ENCODE results near the gene IGLL1.
A peak's percentile ranks its signal among the peaks of the same experiment; 100 is the strongest.
"Not testable (repeated sequence)": the region's sequence is repeated elsewhere in the genome, so short reads cannot be mapped to it uniquely, and the experiment has no call there.

The IGLL1 gene

DNA sequence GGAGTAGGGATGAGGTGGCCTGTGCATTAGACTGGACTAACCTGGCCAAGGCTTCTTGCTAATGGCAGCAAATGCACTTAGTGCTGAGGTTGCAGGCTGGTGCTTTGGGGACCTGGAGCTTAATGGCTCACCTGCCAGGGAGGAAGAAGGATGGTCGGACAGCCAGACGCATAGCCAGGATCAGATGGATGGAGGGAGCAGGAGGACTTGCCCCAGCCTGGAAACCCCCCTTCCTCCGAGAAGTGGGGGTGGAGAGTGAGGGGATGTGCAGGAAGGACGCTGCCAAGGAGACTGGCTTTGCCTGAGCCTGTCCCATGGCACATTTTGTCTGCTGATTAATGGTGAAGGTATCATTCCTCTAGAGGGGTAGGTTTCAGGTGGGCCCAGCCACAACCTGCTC is 17.9 kb downstream of the IGLL1 start:
- DNase-seq (ENCODE audit: low spot score), result no peak

DNA sequence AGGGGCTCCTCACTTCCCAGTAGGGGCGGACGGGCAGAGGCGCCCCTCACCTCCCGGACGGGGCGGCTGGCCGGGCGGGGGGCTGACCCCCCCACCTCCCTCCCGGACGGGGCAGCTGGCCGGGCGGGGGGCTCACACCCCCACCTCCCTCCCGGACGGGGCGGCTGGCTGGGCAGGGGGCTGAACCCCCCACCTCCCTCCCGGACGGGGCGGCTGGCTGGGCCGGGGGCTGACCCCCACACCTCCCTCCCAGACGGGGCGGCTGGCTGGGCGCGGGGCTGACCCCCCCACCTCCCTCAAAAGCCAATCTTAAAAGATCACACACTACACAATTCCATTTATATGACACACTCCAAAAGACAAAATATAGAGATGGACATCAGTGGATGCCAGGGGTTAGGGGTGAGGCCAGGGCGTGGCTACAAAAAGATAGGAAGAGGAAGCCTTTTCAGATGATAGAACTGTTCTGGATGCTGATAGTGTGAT is 19.0 kb downstream of the IGLL1 start:
- DNase-seq (ENCODE audit: low spot score), result not testable (repeated sequence)

DNA sequence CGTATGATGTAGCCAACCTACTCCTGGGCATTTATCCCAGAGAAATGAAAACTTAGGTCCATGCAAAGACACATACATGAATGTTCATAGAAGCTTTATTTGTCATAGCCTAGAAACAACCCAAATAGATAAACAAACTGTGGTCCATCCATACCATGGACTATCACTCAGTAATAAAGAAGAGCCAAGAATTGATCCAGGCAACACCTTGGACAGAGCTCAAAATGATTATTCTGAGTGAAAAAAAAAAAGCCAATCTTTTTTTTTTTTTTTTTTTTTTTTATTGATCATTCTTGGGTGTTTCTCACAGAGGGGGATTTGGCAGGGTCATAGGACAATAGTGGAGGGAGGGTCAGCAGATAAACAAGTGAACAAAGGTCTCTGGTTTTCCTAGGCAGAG is 19.9 kb downstream of the IGLL1 start:
- not testable (repeated sequence) for DNase-seq (ENCODE audit: low spot score)

DNA sequence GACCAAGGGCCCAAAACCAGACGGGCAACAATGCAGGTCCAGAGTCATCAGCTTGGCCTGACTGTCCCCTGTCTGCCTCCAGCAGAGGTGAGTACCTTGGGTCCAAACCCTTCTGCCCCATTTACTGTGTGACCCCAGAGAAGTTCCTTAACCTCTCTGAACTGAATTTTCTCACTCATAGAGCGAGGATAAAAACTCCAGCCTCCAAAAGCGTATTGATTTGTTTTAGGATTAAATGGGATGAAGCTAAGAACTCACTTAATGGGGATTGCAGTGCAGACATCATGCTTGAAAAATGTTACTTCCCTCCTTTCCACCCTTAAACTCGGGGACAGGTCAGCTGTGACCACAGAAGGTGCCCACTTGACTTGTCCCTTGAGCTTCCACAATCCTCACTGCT is 22.6 kb downstream of the IGLL1 start:
- DNase-seq (ENCODE audit: low spot score), result no peak

DNA sequence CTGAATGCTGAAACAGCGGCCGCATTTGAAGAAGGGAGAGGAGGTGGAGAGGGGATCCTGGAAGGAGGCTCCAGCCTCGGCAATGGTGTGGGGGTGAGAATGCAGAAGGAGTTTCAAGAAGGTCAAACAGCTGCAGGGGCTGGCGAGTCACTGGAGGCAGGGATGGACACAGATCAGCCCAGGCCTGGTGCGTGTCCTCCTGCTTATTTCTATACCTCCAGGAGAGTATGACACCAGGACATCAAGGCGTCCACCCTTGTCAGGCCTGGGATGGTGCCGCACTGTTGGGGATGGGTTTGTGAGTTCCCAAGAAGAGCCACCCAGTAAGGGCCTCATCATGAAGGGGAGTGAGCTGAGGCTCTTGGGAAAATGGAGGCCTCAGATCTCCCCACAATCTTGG is 23.1 kb downstream of the IGLL1 start:
- DNase-seq (ENCODE audit: low spot score), result no peak

DNA sequence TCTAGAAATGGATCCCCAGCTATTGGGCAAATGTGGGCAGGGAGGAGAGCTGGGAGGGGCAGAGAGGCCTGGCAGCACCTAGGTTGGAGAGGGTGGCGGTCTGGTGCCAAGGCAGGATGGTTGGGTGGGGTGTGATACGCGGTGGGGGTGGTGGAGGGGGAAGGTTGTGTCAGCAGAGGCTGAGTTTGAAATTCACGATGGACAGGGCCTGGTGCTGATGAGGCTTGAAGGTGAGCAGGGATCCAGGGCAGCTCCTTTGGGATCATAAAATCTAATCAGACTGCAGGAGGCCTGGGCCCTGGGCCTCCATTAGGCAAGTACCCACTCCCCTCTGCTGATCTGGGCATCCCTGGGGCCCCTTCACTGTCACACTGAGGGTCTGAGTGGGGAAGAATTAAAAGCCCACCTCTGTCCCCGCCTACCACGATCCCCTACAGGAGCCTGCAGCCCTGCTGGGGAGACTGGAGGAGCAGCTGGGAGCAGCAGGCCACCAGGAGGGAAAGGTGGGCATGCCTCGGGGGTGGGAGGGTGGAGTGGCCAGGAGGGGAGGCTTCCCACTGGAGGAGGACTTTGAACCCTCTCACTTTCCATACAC is 24.0 kb downstream of the IGLL1 start:
- no peak for DNase-seq (ENCODE audit: low spot score)

DNA sequence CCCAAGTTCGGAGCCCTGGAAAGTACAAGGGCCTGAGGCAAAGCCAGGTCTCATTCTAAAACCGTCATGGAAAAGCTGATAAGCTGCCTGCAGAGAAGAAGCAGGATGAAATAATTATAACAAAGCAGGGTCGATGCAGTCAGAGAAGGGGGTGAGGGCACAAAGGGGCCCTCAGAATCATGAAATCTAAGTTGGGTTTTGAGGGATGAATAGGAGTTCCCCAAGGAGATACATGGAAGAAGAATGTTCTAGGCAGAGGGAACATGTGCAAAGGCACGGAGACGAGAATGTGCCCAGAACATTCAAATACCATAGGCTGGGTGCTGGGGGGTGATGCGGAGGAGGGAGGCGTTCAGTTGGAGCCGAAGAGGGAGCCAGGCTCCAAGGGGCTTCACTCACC is 25.0 kb downstream of the IGLL1 start:
- DNase-seq (ENCODE audit: low spot score), result no peak

DNA sequence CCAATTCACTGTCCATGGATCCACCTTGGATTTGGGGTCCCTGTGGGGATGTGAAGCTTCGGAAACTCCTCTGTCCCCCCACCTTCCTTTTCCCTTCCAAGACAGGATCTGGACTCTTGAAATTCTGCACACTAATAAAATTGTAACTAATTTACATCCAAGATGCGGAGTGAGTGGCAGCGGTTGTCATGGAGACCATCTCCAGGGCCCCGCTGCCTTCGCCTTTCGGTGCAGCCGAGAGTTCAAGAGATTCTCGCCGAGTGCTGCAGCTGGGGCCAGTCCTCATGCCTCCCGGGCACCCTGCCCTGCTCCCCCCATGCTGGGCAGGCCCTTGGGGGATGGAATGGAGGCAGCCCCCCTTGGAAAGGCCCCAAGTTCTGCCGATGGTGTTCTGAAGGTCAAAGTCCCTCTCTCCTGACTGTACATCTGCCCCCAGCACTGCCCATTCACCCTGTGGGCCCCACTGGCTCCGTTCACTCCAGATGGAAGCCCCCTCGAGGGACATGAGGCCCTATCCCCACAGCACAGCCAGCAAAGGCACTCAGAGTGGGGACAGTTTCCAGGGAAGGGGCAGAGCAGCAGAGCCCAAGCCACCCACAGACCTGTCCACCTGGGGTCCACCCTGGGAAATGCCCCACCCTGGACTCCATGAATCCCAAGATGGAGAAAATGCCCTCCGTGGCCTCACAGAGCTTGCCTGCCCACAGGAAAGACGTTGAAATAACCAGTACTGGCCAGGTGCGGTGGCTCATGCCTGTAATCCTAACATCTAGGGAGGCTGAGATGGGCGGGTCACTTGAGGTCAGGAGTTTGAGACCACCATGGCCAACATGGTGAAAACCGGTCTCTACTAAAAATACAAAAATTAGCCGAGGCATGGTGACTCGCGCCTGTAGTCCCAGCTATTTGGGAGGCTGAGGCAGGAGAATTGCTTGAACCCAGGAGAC is 25.9 kb downstream of the IGLL1 start:
- DNase-seq (ENCODE audit: low spot score), result no peak

DNA sequence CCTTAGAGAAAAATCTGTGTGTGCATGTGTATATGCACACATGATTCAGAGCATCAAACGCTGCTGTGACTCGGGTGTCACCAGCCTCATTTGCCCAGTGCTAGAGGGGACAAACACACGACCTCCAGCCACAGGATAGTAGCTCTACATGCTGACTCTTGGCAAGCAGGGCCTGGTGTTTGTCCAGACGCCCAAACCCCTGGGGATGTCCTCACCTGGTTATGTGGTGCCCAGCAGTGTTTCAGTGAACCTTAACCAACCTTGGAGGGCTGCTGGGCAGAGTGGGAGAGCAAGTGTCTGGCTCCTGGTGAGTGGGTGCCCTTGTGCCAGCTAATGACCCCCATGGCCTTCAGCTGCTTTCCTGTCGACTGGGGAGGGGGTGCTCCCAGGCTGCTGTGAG is 26.7 kb downstream of the IGLL1 start:
- no peak for DNase-seq (ENCODE audit: low spot score)

DNA sequence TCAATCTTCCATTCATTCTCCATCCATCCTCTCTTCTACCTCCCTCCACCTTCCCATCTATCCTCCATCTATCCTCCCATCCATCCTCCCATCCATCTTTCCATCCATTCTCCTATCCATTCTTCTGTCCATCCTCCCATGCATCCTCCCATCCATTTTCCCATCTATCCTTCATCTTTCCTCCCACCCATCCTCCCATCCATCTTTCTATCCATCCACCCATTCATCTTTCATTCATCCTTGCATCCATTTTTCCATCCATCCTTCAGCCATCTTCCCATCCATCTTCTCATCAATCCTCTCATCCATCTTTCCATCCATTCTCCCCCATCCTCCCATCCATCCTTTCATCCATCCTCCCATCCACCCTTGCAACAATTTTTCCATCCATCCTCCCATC is 27.5 kb downstream of the IGLL1 start:
- DNase-seq (ENCODE audit: low spot score), result no peak

DNA sequence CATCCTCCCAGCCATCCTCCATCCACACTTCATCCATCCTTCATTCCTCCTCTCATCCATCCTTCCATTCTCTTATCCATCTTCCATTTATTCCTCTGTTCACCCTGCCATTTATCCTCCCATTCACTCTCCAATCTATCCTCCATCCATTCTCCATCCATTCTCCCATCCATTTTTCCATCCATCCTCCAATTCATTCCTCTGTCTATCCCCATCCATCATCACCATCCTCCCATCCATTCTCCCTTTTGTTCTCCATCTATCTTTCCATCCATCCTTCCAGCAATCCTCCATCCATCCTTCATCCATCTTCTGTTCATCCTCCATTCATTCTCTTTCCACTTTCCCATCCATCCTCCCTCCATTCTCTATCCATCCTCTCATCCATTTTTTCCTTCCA is 28.7 kb downstream of the IGLL1 start:
- DNase-seq (ENCODE audit: low spot score), result no peak

DNA sequence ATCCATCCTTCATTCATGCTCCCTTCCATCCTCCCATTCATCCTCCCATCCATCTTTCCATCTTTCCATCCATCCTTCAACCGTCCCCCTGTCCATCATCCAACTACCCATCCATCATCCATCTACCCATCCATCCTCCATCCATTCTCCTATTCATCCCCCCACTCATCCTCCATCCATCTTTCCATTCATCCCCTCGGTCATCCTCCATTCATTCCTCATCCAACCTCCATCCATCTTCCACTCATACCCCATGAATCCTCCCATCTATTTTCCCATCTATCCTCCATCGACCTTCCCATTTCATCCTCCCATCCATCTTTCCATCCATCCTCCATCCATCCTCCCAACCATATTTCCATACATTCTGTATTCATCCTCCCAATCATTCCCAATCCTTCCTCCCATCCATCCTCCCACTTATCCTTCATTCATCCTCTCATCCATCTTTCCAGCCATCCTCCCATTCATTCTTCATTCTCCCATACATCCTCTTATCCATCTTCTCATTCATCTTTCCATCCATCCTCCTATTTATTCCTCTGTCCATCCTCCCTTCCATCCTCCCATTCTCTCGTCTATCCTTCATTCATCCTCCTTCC is 29.9 kb downstream of the IGLL1 start:
- DNase-seq (ENCODE audit: low spot score), result no peak

DNA sequence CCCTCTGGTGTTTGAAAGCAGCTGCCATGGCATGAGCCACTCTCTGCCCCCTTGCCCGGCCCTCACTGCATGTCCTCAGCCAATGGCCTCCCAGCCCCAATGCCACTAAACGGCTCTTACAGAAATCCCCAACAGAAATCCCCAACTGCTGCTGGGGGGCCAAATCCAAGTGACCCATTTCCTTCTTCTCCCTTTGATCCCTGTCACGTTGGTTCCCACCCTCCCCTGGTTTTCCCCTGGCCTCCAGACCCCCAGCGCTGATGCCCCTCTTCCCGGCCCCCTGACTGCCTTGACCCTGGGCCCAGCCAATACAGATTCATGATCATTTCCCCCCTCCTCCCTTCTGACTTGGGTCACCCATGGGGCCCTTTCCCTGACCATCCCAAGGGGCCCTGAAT is 30.9 kb downstream of the IGLL1 start:
- no peak for DNase-seq (ENCODE audit: low spot score)

DNA sequence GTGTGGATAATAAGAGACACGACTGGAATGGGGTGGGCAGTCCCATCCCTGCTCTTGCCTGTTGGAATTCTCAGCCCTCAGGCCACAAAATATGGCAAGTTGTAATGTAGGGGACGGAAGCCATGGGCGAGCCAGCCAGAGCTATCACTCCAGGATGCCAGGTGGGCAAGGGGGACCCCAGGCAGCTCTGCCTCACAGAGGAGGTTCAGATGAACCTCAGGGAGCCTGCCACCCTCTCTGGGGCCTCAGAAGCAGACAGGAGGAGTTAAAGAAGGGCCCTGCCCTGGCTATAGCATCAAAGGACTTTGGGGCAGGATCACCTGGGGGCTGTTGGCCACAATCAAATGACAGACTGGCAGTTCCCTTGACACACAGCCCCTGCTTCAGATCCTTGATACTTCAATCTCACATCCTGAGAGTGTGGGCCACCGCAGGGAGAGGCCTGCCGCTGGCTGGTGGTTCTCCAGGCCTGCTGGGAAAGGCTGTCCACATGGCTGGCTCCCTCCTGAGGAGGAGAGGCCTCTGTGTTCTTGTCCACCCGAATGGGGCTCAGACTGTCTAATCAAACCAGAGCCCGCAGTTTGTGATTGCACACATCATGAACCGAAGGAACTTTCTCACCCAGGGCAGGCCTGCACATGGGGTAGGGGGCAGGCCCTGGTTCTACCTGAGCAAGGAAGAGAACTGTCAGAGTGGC is 31.4 kb downstream of the IGLL1 start:
- DNase-seq (ENCODE audit: low spot score), result no peak

DNA sequence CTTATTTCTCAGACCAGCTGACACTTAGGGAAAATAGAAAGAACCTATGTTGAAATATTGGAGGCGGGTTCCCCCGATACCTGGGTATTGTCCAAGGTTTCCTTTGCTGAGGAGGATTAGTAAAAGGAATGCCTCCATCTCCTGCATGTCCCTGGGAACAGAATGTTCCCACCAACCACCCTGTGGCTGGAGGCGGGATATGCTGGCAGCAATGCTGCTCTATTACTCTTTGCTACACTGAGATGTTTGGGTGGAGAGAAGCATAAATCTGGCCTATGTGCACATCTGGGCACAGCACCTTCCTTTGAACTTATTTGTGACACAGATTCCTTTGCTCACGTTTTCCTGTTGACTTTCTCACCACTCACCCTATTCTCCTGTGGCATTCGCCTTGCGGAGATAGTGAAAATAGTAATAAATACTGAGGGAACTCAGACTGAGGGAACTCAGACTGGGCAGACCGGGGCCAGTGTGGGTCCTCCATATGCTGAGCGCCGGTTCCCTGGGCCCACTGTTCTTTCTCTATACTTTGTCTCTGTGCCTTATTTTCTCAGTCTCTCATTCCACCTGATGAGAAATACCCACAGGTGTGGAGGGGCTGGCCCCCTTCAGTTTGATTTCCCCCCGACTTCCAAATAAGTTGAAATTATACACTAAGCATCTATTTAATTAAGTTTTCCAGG is 32.1 kb downstream of the IGLL1 start:
- DNase-seq (ENCODE audit: low spot score), result no peak

DNA sequence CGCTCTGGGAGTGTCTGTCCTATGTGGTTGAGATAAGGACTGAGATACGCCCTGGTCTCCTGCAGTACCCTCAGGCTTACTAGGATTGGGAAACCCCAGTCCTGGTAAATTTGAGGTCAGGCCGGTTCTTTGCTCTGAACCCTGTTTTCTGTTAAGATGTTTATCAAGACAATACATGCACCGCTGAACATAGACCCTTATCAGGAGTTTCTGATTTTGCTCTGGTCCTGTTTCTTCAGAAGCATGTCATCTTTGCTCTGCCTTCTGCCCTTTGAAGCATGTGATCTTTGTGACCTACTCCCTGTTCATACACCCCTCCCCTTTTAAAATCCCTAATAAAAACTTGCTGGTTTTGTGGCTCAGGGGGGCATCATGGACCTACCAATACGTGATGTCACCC is 32.7 kb downstream of the IGLL1 start:
- not testable (repeated sequence) for DNase-seq (ENCODE audit: low spot score)

DNA sequence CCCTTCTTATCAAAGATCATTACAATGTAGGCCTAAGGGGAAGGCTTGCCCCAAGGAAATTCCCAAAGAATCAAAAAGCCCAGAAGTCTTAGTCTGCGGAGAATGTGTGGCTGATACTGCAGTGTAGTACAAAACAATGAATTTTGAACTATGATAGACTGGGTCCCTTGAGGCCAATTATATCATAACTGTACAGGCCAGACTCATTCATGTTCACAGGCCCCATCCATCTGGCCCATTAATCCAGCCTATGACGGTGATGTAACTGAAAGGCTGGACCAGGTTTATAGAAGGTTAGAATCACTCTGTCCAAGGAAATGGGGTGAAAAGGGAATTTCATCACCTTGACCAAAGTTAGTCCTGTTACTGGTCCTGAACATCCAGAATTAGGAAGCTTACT is 35.2 kb downstream of the IGLL1 start:
- no peak for DNase-seq (ENCODE audit: low spot score)

DNA sequence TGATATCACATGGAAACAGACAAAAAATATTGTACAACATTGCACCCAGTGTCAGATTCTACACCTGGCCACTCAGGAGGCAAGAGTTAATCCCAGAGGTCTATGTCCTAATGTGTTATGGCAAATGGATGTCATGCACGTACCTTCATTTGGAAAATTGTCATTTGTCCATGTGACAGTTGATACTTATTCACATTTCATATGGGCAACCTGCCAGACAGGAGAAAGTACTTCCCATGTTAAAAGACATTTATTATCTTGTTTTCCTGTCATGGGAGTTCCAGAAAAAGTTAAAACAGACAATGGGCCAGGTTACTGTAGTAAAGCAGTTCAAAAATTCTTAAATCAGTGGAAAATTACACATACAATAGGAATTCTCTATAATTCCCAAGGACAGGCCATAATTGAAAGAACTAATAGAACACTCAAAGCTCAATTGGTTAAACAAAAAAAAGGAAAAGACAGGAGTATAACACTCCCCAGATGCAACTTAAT is 36.5 kb downstream of the IGLL1 start:
- DNase-seq (ENCODE audit: low spot score), result not testable (repeated sequence)

DNA sequence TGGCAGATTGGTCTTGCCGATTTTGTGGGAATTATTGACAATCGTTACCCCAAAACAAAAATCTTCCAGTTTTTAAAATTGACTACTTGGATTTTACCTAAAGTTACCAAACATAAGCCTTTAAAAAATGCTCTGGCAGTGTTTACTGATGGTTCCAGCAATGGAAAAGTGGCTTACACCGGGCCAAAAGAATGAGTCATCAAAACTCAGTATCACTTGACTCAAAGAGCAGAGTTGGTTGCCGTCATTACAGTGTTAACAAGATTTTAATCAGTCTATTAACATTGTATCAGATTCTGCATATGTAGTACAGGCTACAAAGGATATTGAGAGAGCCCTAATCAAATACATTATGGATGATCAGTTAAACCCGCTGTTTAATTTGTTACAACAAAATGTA is 37.2 kb downstream of the IGLL1 start:
- DNase-seq (ENCODE audit: low spot score), result no peak

DNA sequence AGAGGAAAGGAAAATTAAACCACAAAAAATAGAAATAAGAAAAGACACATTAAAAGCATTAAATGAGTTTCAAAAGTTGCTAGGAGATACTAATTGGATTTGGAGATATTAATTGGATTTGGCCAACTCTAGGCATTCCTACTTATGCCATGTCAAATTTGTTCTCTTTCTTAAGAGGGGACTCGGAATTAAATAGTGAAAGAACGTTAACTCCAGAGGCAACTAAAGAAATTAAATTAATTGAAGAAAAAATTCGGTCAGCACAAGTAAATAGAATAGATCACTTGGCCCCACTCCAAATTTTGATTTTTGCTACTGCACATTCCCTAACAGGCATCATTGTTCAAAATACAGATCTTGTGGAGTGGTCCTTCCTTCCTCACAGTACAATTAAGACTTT is 37.7 kb downstream of the IGLL1 start:
- DNase-seq (ENCODE audit: low spot score), result not testable (repeated sequence)

DNA sequence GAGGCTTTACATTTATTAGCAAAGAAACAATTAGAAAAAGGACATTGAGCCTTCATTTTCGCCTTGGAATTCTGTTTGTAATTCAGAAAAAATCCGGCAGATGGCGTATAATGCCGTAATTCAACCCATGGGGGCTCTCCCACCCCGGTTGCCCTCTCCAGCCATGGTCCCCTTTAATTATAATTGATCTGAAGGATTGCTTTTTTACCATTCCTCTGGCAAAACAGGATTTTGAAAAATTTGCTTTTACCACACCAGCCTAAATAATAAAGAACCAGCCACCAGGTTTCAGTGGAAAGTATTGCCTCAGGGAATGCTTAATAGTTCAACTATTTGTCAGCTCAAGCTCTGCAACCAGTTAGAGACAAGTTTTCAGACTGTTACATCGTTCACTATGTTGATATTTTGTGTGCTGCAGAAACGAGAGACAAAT is 38.2 kb downstream of the IGLL1 start:
- peak; percentile 64 for DNase-seq (ENCODE audit: low spot score)

DNA sequence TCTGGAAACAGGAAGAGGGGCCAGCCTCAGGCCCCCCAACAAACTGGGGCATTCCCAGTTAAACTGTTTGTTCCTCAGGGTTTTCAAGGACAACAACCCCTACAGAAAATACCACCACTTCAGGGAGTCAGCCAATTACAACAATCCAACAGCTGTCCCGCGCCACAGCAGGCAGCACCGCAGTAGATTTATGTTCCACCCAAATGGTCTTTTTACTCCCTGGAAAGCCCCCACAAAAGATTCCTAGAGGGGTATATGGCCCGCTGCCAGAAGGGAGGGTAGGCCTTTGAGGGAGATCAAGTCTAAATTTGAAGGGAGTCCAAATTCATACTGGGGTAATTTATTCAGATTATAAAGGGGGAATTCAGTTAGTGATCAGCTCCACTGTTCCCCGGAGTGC is 39.3 kb downstream of the IGLL1 start:
- not testable (repeated sequence) for DNase-seq (ENCODE audit: low spot score)
